ENCODE data around the gene SSNA1. TPM values are rescaled to one million over a fixed set of nuclear protein-coding genes. Genes with fewer than 3 reads are reported as not detected.

Gene SSNA1
- total and polyA plus RNA-seq, 9 of the 15 experiments (the other 6 are each of a cell fraction or from before 2014, with no cell fraction given), result 1.9 to 130 (median 57.1) TPM

GRCh38 chr9:137157618-137158415, 30.7 kb upstream of the SSNA1 start (continued):
- TF ChIP-seq ZNF318 (IDR thresholded peaks at IDR 0.05; ENCODE audit: borderline replicate concordance in 1 of 2, low read depth in 1 of 2), result no peak
- TF ChIP-seq, protein P1, sequence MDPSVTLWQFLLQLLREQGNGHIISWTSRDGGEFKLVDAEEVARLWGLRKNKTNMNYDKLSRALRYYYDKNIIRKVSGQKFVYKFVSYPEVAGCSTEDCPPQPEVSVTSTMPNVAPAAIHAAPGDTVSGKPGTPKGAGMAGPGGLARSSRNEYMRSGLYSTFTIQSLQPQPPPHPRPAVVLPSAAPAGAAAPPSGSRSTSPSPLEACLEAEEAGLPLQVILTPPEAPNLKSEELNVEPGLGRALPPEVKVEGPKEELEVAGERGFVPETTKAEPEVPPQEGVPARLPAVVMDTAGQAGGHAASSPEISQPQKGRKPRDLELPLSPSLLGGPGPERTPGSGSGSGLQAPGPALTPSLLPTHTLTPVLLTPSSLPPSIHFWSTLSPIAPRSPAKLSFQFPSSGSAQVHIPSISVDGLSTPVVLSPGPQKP (CRISPR knock-in tag; IDR thresholded peaks at IDR 0.05), result peak; percentile 52; the same call in 1 of the 2 replicates
- TF ChIP-seq E2F8 (IDR thresholded peaks at IDR 0.05; ENCODE audit: low read depth, partially characterized antibody), result no peak
- TF ChIP-seq E2F1 (CRISPR knock-in tag; IDR thresholded peaks at IDR 0.05), result no peak
- TF ChIP-seq RNF2 (IDR thresholded peaks at IDR 0.05), result no peak
- TF ChIP-seq ARID1B (IDR thresholded peaks at IDR 0.05), result peak; percentile 85
- TF ChIP-seq GATA2 (CRISPR knock-in tag; IDR thresholded peaks at IDR 0.05), result peak; percentile 46; the same call in 1 of the 2 replicates
- TF ChIP-seq NFRKB (IDR thresholded peaks at IDR 0.05; ENCODE audit: low read depth), result no peak
- no peak for TF ChIP-seq KAT2B (IDR thresholded peaks at IDR 0.05; ENCODE audit: low read depth, low read length)
- TF ChIP-seq, protein P2, sequence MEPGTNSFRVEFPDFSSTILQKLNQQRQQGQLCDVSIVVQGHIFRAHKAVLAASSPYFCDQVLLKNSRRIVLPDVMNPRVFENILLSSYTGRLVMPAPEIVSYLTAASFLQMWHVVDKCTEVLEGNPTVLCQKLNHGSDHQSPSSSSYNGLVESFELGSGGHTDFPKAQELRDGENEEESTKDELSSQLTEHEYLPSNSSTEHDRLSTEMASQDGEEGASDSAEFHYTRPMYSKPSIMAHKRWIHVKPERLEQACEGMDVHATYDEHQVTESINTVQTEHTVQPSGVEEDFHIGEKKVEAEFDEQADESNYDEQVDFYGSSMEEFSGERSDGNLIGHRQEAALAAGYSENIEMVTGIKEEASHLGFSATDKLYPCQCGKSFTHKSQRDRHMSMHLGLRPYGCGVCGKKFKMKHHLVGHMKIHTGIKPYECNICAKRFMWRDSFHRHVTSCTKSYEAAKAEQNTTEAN (CRISPR knock-in tag; IDR thresholded peaks at IDR 0.05), result no peak
- 0 out of 4 replicates have a peak, but pooled peaks of 1 of the 2 experiments have one; percentile 33 for TF ChIP-seq KDM1A (IDR thresholded peaks at IDR 0.05)
- no peak for TF ChIP-seq SNIP1 (IDR thresholded peaks at IDR 0.05; ENCODE audit: low read depth)
